Mesenteric fat pad (tissue), 1 donor: ENCODE results near the gene HASPIN. TPM values are rescaled to one million over a fixed set of nuclear protein-coding genes. Genes with fewer than 3 reads are reported as not detected.

ENCODE experiments used
- DNase-seq: peaks from one replicate; pipeline ENCODE4 v3.0.0-alpha.2; 2020; ENCODE audit warnings: low spot score
- long read RNA-seq: library from polyadenylated mRNA; unstranded; transcript quantifications from one replicate; pipeline ENCODE4 v2.0.0, GENCODE V29; 2020
- total RNA-seq: library from RNA; stranded (reverse); fragmentation: NEBNext Ultra II Directional; extraction: Animal tissue kit (Norgen Biotek cat#: 25700); gene quantifications from one replicate; pipeline ENCODE4 v1.2.1, GENCODE V29; 2021
- donor health status: DM: yes; HTN: yes; CAD: no.

Gene HASPIN
- total RNA-seq: 0.16 TPM
- long read RNA-seq: 0 reads

DNA sequence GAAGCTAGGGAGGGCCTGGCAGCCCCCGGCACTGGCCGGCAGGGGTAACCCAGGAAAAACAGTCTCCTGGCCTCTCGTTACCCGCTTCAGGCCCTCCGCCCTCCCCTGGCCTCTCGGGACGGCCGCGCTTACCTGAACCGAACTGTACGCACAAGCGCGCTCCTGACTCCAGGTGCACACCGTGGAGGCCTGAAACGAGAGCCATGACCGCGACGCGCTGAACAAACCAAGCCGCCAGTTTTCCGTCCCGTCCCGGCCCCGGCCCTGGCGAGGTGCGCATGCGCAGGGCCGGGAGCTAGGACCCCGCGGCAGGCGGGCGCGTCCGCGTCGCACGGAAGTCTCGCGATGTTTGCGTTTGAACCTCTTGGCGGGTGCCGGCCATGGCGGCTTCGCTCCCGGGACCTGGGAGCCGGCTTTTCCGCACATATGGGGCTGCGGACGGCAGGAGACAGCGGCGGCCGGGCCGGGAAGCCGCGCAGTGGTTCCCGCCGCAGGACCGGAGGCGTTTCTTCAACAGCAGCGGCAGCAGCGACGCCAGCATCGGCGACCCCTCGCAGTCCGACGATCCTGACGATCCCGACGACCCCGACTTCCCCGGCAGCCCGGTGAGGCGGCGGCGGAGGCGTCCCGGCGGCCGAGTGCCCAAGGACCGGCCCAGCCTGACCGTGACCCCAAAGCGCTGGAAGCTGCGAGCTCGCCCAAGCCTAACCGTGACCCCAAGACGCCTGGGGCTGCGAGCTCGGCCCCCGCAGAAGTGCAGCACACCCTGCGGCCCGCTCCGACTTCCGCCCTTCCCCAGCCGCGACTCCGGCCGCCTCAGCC, at the start of gene HASPIN:
Gene HASPIN (plus strand): TSS at position 348 of the 822 bp plus-strand sequence. CDS start 33 bp downstream, at position 381.
- DNase-seq: peak; percentile 97

DNA sequence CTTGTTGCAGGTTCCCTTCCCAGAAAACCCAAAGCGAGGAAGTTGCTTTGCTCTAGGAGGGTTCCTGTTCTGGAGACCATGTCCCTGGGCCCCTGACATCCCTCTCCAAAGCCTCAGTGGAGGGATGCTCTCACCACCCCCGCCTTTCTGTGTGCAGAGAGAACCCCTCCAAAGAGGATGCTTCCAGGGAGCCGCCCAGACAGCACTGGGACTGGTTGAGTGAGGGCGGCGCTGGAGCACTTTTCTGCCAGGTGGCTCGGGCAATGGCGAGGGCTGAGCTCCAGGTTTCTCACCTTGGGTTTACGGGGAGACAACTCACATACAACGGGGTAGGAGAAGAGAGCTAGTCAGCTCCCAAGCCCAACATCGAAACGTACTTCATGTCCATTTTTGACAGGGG, 47.8 kb upstream of the HASPIN start:
- no peak for DNase-seq

DNA sequence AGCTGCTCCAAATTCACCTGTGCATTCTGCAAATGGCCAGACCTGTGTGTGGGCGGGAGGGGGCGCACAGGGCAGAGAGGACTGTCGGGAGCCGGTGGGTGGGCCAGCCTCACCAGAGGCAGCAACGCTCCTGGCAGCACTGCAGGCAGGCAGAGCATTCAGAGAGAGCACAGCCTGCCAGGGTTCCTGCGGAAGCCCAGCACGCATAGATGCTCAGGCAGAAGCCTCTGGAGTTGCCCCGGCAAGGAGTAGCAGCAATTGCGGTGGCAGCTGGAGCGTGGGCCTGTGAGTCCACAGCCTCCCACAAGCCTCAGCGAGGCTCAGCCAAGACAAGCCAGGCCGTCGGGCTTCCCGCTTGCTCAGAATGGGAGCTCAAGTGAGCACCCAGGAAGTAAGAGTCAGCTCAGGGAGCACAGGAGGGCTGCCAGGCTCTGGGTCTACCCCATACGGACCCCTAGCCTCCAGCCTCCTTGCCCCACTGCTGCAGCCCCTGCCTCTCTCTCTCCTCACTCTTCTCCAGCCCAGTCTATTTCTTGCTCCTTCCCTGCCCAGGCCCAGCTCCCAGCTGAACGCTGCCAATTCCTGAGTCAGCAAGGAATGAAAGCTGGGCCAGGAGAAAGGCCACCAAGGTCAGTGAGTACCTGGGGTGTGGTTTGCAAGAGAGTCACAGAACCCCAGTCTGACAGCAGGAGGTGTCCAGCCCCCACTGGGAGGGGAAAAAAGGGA, 45.4 kb upstream of the HASPIN start:
- no peak for DNase-seq

DNA sequence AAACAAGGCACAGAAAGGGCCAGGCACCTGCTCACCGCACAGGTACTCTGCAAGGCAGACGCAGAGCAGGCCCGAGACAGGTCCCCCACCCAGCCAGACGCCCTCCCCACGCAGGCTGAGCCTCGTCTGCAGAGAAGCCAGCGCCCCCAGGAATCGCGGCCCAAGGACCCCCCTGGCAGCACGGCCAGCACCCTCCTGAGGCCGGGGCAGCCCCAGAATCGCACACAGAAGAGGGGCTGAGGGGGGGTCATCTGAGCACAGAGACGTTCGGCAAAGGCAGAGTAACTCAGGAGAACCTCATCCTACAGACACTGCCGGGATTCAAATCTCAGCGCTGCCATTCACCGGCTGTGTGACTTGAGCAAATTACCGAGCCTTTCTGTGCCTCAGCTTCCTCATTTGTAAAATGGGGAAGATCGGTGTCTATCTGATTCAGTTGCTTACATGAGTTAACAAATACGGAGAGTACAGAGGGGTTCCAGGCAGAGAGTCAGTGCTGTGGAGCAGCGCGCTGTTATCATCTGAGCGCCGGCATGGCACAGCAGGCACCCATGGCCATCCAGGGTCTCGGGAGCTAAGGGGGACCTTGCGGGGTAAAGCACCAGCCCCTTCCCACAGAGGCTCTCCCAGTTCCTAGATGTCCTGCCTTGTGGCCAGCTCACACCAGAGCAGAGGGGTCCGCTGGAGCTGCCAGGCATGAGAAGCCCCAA, 44.7 kb upstream of the HASPIN start:
- no peak for DNase-seq

DNA sequence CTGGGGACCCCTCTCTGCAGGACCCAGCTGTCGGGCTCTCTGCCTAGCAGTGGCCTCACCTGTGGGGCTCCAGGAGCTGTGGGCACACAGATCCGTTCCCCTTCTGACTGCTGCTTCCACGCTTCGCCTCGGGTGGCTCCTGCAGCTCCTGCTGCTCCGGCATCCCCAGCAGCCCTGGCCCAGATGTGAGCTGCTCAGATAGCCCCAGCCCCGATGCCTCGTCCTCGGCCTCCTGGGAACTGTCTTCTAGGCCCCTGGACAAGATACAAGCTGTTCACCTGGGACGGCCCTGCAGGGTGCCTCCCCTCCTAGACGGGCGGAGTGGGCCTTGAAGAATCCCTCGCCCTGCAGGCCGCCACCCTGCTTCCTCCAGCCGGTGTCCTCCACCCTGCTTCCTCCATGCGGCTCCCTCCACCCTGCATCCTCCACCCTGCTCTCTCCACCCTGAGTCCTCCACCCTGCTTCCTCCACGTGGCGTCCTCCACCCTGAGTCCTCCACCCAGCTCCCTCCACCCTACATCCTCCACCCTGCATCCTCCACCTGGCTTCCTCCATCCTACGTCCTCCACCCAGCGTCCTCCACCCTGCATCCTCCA, 44.1 kb upstream of the HASPIN start:
- DNase-seq: no peak

DNA sequence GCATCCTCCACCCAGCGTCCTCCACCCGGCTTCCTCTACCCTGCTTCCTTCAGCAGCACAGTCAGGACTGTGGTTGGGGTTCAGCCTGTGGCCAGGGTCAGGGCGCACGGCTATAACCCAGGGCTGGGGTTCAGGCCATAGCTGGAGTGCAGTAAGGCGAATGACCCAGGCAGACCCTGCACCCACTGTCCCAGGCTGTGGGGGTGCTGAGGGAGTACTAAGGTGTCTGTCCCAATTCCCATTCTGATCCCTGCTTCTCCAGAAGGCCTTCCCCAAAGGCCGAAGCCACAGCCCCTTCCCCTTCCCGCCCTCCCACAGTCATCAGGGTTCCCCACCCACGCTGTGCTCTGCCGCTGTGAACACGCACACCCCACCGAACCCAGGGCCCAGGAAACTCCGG, 42.6 kb upstream of the HASPIN start:
- DNase-seq: no peak

DNA sequence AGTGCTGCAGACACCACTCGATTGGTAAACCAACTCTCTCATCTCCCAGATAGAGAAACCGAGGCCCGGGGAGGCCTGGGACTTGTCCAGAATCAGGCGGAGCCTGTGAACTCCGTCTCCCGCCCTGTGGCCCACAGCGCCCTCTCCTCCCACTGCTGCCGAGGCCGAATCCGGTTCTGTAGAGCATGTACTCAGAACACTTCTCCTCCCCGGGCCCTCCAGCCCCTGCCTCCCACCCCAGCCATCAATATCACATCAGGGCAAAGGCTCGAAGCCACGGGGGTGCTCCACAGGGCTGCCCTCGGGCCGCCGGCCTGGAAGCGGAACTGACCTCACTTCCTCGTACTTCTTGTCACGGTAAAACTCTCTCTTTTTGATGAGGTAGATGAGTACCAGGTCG, 42.1 kb upstream of the HASPIN start:
- no peak for DNase-seq

DNA sequence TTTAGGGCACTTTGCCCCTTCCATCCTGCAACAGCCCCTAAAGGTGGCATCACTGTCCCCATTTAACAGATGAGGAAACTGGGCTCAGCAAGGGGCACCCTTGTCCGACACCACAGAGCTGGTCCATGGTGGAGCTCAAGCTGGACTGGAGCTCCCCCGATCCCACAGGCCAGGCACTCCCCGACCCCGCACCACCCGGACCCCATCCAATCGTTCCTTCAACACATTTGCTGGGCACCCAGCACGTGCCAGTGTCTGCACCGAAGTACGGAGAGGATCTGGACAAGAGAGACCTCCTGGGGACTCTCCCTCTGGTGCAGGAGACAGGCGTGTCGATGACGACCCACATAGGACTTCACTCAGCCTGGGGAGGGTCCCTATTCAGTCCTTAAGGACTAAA, 41.7 kb upstream of the HASPIN start:
- no peak for DNase-seq

DNA sequence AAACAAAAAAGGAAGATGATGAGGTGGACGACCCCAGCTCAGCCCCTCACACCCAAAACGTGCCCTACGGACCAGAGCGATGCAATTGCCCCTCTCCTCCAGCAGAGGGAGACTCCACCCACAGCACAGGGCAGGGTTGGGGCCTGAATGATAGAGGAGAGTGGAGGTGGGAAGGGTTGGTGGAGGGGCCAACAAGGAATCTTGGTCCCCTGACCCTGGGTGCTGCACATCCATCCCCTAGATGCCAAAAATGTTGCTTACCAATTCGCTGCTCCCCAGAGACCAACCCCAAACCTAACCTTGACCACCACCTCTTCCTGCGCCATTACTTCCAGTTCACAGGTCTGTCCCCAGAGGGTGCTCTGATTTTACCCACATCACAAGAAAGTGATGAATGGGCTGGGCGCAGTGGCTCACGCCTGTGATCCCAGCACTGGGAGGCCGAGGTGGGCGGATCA, 40.6 kb upstream of the HASPIN start:
- DNase-seq: no peak

DNA sequence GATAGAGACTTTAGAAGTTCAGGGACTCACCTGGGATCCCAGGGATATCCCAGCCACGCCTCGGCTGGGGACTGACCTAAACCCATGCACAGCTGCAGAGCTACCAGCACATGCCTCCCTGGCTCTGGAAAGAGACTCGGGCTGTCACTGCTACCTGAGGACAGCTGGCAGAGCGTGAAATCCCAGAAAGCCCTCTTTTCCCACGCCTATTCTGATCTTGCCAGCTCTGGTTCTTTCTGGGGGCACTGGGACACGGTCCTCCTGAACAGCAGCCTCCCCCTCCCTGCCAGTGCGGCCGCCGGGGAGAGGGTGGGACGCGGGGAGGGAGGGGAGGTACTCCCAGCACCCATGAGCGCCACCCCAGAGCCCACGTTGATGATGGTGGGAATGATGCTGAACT, 38.5 kb upstream of the HASPIN start:
- DNase-seq: no peak

DNA sequence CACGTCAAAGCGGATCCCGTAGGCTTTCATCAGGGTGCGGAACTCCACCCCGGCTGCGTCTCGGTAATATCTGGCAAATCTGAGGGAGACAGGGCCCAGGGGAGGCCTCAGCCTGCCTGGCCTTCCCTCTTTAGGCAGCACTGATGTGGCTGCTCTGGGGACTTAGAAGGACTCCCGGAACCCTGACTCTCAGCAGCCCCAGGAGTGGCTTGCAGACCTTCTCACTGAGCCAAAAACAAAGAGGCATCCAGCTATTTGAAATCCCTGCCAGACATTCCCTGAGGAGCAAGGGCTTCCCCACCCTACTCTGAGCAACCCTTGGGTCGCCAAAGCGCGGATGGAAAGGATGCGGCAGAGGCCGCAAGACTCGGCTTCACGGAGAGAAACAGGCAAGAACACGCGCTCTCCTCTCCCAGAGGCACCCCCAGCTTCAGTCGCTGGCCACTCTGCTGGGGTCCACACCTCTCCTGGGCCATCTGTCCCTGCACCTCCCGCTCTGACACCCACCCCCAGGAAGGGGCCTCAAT, 35.6 kb upstream of the HASPIN start:
- no peak for DNase-seq

DNA sequence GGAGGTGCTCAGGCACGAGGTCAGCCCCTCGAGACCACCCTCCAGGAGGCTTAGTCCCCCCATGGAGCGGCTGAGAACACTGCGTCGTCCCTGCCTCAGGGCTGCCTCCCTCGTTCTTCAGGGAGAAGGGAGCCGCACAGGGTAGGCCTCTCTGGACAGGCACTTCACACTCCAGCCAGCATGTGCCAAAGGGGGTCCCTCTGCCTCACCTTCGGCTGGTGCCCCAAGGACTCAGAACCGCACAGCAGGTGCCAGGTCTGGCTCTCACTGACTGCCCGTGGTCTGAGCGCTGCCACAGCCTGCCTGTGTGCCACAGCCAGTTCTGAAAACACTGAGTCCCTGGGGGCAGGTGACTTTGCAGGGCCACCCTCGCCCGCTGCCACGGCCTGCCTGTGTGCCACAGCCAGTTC, 34.8 kb upstream of the HASPIN start:
- no peak for DNase-seq

DNA sequence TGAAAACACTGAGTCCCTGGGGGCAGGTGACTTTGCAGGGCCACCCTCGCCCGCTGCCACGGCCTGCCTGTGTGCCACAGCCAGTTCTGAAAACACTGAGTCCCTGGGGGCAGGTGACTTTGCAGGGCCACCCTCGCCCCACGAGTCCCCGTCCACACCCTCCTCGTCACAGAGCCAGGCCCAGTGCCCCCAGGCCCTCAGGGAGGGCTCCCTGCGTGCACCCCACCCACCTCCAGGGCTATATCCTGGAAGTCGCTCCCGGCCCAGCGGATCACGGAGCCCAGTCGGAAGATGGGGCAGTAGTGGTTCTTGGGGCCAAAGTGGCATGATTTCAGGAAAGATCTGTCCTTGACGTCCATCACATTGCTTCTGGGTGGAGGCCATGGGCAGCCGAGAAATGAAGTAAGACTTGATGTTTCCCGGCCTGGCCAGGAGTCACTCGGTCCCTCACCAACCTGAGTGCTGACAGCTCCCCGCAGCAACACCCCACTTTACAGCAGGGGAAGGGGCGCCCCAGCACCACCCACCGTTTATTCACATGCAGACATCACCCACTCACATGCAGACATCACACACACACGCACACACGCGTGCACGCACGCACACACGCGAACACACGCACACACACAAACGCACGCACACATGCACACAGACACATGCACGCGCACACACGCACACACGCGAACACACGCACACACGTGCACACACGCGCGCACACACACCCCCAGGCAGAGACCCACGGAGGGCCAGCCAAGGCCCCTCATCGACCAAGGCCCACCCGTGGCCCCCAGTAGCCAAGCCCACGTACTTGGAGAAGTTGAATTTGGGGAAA, 34.2 kb upstream of the HASPIN start:
- no peak for DNase-seq

DNA sequence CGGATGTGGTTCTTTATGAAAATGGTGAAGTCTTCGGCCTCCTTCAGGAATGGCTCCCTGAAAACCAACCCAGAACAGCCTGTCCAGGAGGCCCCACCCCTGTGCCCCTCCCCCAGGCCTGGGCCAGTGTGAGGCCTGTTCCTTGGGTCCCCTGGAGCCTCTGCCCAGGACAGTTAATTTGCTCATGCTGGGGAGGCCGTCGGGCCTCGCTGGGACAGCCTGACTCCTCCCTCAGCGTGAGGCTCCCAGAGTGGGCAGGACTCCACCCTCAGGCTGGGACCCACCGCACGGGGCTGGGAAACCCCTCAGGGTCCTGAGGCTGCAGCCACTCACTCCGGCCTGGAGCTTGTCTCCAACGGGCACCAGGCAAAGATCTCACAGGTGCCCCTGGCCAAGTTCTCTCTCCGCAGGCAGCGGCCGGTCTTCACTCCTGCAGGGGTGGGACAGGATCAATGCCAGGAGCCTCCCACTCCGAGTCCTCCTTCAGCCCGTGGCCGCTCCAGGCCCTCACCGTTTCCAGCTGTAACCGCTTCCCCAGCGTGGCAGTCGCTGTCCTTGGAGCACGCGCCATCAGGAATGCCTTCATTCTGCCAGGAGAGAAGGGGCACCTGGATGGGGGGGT, 33.5 kb upstream of the HASPIN start:
- DNase-seq: no peak

DNA sequence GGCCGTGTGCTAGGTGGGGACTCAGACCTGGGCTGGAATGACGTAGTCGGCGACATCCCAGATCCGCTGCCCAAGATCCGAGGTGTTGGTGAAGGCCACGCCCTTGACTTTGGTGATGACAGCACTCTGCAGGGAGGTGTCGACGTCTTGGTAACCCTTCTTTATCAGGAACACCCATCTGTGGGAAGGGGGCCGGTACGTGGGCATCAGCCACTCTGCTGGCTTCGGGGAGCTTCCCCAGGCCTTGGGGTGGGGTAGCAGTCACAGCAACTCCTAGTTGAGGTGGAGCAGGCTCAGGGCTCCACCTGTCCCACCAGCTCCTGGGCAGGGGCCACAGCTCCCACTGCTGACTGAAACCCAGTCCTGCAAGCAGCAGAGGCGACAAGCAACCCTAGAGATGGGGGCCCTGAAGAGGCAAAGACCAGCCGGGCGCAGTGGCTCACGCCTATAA, 32.1 kb upstream of the HASPIN start:
- DNase-seq: no peak

DNA sequence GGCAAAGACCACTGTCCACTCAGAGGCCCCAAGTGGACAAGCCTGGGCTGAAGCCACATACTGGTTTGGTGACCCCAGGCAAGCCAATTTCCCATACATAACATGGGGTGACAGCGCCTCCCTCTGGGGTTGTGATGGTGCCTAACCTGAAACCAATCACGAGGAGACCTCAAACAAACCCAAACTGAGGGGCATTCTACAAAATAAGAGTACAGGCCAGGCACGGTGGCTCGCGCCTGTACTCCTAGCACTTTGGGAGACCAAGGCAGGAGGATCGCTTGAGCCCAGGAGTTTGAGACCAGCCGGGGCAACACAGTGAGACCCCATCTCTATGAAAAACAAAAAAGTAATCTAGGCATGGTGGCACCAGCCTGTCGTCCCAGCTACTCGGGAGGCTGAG, 31.4 kb upstream of the HASPIN start:
- no peak for DNase-seq

DNA sequence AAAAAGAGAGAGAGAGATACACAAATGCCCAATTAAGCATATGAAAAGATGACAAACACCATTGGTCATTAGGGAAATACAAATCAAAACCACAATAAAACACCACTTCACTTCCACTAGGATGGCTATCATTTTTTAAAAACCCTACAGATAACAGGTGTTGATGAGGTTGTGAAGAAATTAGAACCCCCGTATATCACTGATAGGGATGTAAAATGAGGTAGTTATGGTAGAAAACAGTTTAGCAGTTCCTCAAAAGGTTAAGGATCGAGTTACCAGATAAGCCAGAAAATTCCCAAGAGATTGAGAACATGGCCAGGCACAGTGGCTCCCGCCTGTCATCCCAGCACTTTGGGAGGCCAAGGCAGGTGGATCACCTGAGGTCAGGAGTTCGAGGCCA, 30.6 kb upstream of the HASPIN start:
- no peak for DNase-seq

DNA sequence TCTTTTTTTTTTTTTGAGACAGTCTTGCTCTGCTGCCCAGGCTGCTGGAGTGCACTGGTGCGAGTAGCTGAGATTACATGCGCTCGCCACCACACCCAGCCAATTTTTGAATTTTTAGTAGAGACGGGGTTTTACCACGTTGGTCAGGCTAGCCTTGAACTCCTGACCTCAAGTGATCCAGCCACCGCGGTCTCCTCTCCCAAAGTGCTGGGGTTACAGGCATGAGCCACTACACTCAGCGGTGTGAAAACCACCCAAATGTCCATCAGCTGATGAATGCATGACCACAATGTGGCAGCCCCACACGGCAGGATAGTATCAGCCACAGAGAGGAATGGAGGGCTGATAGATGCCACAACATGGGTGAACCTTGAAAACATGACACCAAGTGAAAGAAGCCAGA, 29.9 kb upstream of the HASPIN start:
- DNase-seq: no peak

DNA sequence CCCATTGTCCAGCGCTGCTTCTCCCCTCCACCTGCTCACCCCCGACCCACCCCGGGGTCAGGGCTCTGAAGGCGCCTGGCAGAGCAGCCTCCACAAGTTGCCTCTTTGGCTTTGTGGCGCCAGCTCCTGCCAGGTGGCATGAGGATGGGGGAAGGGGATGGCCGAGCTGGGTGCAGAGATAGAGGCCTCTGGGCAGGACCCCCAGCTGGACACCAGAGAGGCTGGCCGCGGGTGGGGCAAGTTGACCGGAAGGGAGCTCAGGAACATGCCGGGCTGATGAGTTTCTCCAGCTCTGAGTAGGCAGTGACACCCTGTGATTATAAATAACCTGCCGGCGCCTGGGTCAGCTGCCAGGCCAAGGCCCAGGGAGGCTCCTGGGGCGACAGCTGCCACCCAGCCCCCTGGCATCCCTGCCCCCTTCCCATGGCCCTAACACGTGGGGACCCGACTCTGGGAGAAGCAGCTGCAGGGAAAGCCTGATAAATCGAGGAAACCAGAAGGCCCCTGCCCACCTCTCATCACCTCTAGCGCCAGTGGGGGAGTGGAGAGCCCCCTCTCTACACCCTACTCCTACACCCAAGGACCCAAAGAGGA, 28.5 kb upstream of the HASPIN start:
- no peak for DNase-seq
